Measurements from ENCODE around the gene OLFM1. TPM values are rescaled to one million over a fixed set of nuclear protein-coding genes. Genes with fewer than 3 reads are reported as not detected.

OLFM1 gene
- total RNA-seq, 6 experiments from 2014 or later, result 1.1 to 5.9 (median 3.5) TPM

GRCh38 chr9:135106551-135107270 is 19.2 kb downstream of the OLFM1 start:
- intact Hi-C loops (cut with DNase I), result no loop called here
- 37% methylated on average over 5 of the region's 29 CpGs for WGBS (ENCODE audit: insufficient coverage, low coverage, low lambda C conversion rate, missing lambda C conversion rate)
- H3K4me3 ChIP-seq, result no peak overlapping the region
- no peak overlapping the region for H3K27ac ChIP-seq
- ATAC-seq, result no peak
- no peaks in the 10 kb centered on the region for H3K36me3 ChIP-seq
- no peak for DNase-seq
- H3K9me3 ChIP-seq, result no peaks in the 10 kb centered on the region
- TF ChIP-seq POLR2A (IDR thresholded peaks at IDR 0.05) (no peak), CTCF (IDR thresholded peaks at IDR 0.05) (no peak)
- H3K27me3 ChIP-seq, result no peaks in the 10 kb centered on the region
- H3K4me1 ChIP-seq, result no peaks in the 10 kb centered on the region

- H3K27ac ChIP-seq, result no peak overlapping the region
- intact Hi-C loops (cut with DNase I), result no loop called here
- no peaks in the 10 kb centered on the region for H3K36me3 ChIP-seq
- H3K4me3 ChIP-seq, result no peak overlapping the region
- no peaks in the 10 kb centered on the region for H3K9me3 ChIP-seq
- no peak for TF ChIP-seq POLR2A (IDR thresholded peaks at IDR 0.05)
- TF ChIP-seq CTCF (IDR thresholded peaks at IDR 0.05), result no peak
- WGBS (ENCODE audit: insufficient coverage, low coverage, low lambda C conversion rate, missing lambda C conversion rate), result 13% methylated on average over 10 of the region's 10 CpGs
- ATAC-seq, result no peak
- DNase-seq, result no peak
- H3K4me1 ChIP-seq, result no peaks in the 10 kb centered on the region
- no peaks in the 10 kb centered on the region for H3K27me3 ChIP-seq
Measured at GRCh38 chr9:135107581-135108235, 20.2 kb downstream of the OLFM1 start.

GRCh38 chr9:135108831-135109510 is 21.5 kb downstream of the OLFM1 start:
- TF ChIP-seq POLR2A (IDR thresholded peaks at IDR 0.05) (no peak), CTCF (IDR thresholded peaks at IDR 0.05) (no peak)
- Histone ChIP-seq H3K4me1 (no peaks in the 10 kb centered on the region), H3K36me3 (no peaks in the 10 kb centered on the region), H3K27ac (no peak overlapping the region), H3K4me3 (no peak overlapping the region), H3K9me3 (no peaks in the 10 kb centered on the region), H3K27me3 (no peaks in the 10 kb centered on the region)
- WGBS (ENCODE audit: insufficient coverage, low coverage, low lambda C conversion rate, missing lambda C conversion rate), result 46% methylated on average over 12 of the region's 15 CpGs
- intact Hi-C loops (cut with DNase I), result no loop called here
- DNase-seq (no peak), ATAC-seq (no peak)

GRCh38 chr9:135109650-135110049 is 22.2 kb downstream of the OLFM1 start:
- intact Hi-C loops (cut with DNase I), result no loop called here
- ATAC-seq (no peak), DNase-seq (no peak)
- TF ChIP-seq POLR2A (IDR thresholded peaks at IDR 0.05) (no peak), CTCF (IDR thresholded peaks at IDR 0.05) (no peak)
- 30% methylated on average over 5 of the region's 8 CpGs for WGBS (ENCODE audit: insufficient coverage, low coverage, low lambda C conversion rate, missing lambda C conversion rate)
- H3K36me3 ChIP-seq, result no peaks in the 10 kb centered on the region
- no peaks in the 10 kb centered on the region for H3K9me3 ChIP-seq
- H3K27me3 ChIP-seq, result no peaks in the 10 kb centered on the region
- no peak overlapping the region for H3K27ac ChIP-seq
- no peaks in the 10 kb centered on the region for H3K4me1 ChIP-seq
- no peak overlapping the region for H3K4me3 ChIP-seq

All from right lobe of liver (tissue), 6 donors.